GM18951 (cell line): Measurements from ENCODE around the gene GPR180.

Experiments
- POLR2A ChIP-seq: IDR thresholded peaks from 4 replicates; pipeline ENCODE4 v1.6.1; 2011; ENCODE audit warnings: mild to moderate bottlenecking; ENCODE audit not compliant: insufficient read length, insufficient read depth; ENCODE audit errors: extremely low read depth
- in situ Hi-C: fragments of 300-500 bp; cut with MboI; formaldehyde crosslinking; loops from one replicate; pipeline ENCODE4 v1.12.0; 2022; ENCODE audit warnings: low sequenced_read_pairs, mixed read lengths, inconsistent platforms; ENCODE audit not compliant: unreplicated experiment

GPR180 gene

GRCh38 chr13:94673851-94674250 is 72.2 kb downstream of the GPR180 start:
- no peak for TF ChIP-seq POLR2A
- in situ Hi-C loops, result no loop called here

GRCh38 chr13:94674609-94675348 is 73.1 kb downstream of the GPR180 start:
- TF ChIP-seq POLR2A, result no peak
- in situ Hi-C loops, result loop anchor here (25.0 kb wide), 1 partner anchor 738 kb away; no protein-coding TSS in a partner anchor

GRCh38 chr13:94677799-94678198 is 76.1 kb downstream of the GPR180 start:
- no peak for TF ChIP-seq POLR2A
- in situ Hi-C loops, result loop anchor here (25.0 kb wide), 1 partner anchor 735 kb away; no protein-coding TSS in a partner anchor

- in situ Hi-C loops, result loop anchor here (25.0 kb wide), 1 partner anchor 733 kb away; no protein-coding TSS in a partner anchor
- TF ChIP-seq POLR2A, result no peak
Observed at GRCh38 chr13:94678845-94679244, 77.2 kb downstream of the GPR180 start.

GRCh38 chr13:94679614-94680013 is 78.0 kb downstream of the GPR180 start:
- TF ChIP-seq POLR2A, result no peak
- in situ Hi-C loops, result loop anchor here (25.0 kb wide), 1 partner anchor 733 kb away; no protein-coding TSS in a partner anchor

GRCh38 chr13:94682229-94682628 is 80.6 kb downstream of the GPR180 start:
- no peak for TF ChIP-seq POLR2A
- in situ Hi-C loops, result loop anchor here (25.0 kb wide), 1 partner anchor 730 kb away; no protein-coding TSS in a partner anchor

- in situ Hi-C loops, result loop anchor here (25.0 kb wide), 1 partner anchor 729 kb away; no protein-coding TSS in a partner anchor
- no peak for TF ChIP-seq POLR2A
Observed at GRCh38 chr13:94683409-94683808, 81.8 kb downstream of the GPR180 start.
